Prostate gland (tissue), 2 donors: ENCODE measurements around the gene AKAP13. TPM values are rescaled to one million over a fixed set of nuclear protein-coding genes. Genes with fewer than 3 reads are reported as not detected.
A peak's percentile ranks its signal among the peaks of the same experiment; 100 is the strongest.

Experiments
- DNase-seq: peaks from one replicate; pipeline ENCODE4 v3.0.0-alpha.2; 2019; ENCODE audit warnings: low spot score
- H3K27ac ChIP-seq, 2 donors: fragments of 200-600 bp; sonication (generic); 2 replicates each; pipeline ENCODE4 v1.5.1; 2017 to 2019
- H3K27me3 ChIP-seq: fragments of 200-600 bp; sonication (generic); replicated peaks from 2 replicates; pipeline ENCODE4 v1.5.1; 2019; ENCODE audit not compliant: insufficient read depth
- H3K36me3 ChIP-seq, 2 donors: fragments of 200-600 bp; sonication (generic); 1 replicate in 1 of 2; 2 replicates in 1 of 2; pipeline versions ENCODE4 v1.5.1 to v1.8.1; 2017 to 2019
- H3K4me1 ChIP-seq: fragments of 200-600 bp; sonication (generic); replicated peaks from 2 replicates; pipeline ENCODE4 v1.5.1; 2019
- H3K4me3 ChIP-seq, 2 donors: fragments of 200-600 bp; sonication (generic); 2 replicates each; pipeline ENCODE4 v1.5.1; 2017 to 2019
- H3K9me3 ChIP-seq: fragments of 200-600 bp; sonication (generic); 2 replicates; pipeline ENCODE4 v1.5.1; 2017
- POLR2A ChIP-seq: fragments of 450-650 bp; IDR thresholded peaks from one replicate; pipeline ENCODE4 v1.6.1; 2016; ENCODE audit warnings: antibody characterized with exemption, mild to moderate bottlenecking
- POLR2AphosphoS5 ChIP-seq: sonication (generic); formaldehyde crosslinking; IDR thresholded peaks from one replicate; pipeline ENCODE4 v1.6.1; 2017; ENCODE audit warnings: antibody characterized with exemption
- WGBS: methylation state at CpG from one replicate; pipeline ENCODE4 v1.1.5; 2018; 5-methylcytosine and 5-hydroxymethylcytosine counted together
- intact Hi-C: fragments of 100-400 bp; cut with DNase I; formaldehyde crosslinking; loops from one replicate; pipeline ENCODE4 v1.14.2; 2022
- total RNA-seq, 2 donors: library from RNA; depleted of rRNA; stranded (reverse); fragments of >200 nt; gene quantifications; one replicate each; pipeline ENCODE4 v1.1.0, GENCODE V29; 2016
- TF ChIP-seq, protein P1 (sequence below), 4 experiments: fragments of 200-600 bp in 2 of 4; fragments of 450-650 bp in 2 of 4; sonication (generic) in 2 of 4; IDR thresholded peaks; 1 replicate in 3 of 4; 2 replicates in 1 of 4; pipeline ENCODE4 v1.5.1; 2016 to 2019; ENCODE audit warnings: antibody characterized with exemption in 4 of 4, mild to moderate bottlenecking in 2 of 4, moderate library complexity in 2 of 4

AKAP13 gene
- total RNA-seq, 2 donors from 2014 or later: 102 to 195 TPM

DNA sequence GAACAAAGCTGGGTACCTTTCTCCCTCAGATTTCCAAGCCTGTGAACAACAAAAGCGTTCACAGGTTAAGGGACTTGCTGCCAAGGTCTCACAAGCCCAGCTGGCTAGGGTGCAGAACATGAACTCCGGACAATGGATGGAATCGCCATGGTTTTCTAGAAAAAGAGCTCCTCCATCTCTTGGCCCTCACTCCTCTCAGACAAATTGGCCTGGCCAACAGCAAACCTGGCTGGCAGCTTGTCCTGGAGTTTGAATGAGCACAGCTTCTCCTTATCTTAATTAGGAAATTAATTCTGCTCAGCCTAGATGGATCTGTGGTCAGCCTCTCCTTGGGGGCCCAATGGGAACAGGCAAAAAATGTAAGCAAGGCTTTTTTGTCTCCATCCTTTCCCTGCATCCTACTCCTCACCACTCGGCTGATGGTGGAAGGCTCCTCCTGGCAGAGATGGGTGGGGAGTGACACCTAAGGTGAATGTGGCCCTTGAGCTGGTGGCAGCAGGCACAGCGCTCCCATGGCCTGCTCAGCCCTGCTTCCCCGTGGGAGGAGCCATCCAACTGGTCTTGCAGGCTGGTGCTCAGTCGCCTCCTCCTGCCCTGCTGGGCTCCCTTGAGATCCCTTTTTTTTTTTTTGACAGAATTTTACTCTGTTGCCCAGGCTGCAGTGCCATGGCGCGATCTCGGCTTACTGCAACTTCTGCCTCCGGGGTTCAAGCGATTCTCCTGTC, 408.5 kb downstream of the AKAP13 start:
- TF ChIP-seq, protein P1, sequence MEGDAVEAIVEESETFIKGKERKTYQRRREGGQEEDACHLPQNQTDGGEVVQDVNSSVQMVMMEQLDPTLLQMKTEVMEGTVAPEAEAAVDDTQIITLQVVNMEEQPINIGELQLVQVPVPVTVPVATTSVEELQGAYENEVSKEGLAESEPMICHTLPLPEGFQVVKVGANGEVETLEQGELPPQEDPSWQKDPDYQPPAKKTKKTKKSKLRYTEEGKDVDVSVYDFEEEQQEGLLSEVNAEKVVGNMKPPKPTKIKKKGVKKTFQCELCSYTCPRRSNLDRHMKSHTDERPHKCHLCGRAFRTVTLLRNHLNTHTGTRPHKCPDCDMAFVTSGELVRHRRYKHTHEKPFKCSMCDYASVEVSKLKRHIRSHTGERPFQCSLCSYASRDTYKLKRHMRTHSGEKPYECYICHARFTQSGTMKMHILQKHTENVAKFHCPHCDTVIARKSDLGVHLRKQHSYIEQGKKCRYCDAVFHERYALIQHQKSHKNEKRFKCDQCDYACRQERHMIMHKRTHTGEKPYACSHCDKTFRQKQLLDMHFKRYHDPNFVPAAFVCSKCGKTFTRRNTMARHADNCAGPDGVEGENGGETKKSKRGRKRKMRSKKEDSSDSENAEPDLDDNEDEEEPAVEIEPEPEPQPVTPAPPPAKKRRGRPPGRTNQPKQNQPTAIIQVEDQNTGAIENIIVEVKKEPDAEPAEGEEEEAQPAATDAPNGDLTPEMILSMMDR (IDR thresholded peaks at IDR 0.05): no peak
- TF ChIP-seq POLR2AphosphoS5: peak; percentile 60
- Histone ChIP-seq H3K9me3 (no peaks in the 10 kb centered on the region), H3K36me3 (no peaks in the 10 kb centered on the region), H3K4me3 (no peak overlapping the region), H3K27ac (no peak overlapping the region), H3K4me1 (no peaks in the 10 kb centered on the region), H3K27me3 (no peaks in the 10 kb centered on the region)
- intact Hi-C loops: no loop called here
- WGBS: 42% methylated on average over 12 of the region's 12 CpGs
- DNase-seq: peak; percentile 69

DNA sequence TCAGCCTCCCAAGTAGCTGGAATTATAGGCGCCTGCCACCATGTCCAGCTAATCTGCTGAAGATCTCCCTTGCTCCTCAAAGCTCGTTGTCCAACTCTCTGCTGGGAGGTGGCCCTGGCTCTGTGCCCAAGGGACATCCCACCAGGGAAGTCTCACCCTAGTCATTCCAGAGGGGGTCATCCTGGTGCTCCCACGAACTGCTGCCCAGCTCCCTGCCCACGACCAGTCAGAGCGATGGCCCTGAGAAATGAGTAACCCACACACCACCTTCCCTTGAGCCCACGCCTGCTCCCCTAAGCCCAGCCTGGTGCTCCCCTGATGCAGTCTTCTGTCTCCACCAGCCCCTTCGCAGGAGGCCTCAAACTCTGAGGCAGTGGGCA, 409.1 kb downstream of the AKAP13 start:
- Histone ChIP-seq H3K4me3 (no peak overlapping the region), H3K36me3 (no peaks in the 10 kb centered on the region), H3K27ac (no peak overlapping the region), H3K27me3 (no peaks in the 10 kb centered on the region), H3K9me3 (no peaks in the 10 kb centered on the region), H3K4me1 (no peaks in the 10 kb centered on the region)
- intact Hi-C loops: no loop called here
- TF ChIP-seq POLR2AphosphoS5 (no peak), POLR2A (no peak)
- TF ChIP-seq, protein P1 (IDR thresholded peaks at IDR 0.05): no peak
- 66% methylated on average over 7 of the region's 7 CpGs for WGBS
- DNase-seq: no peak

DNA sequence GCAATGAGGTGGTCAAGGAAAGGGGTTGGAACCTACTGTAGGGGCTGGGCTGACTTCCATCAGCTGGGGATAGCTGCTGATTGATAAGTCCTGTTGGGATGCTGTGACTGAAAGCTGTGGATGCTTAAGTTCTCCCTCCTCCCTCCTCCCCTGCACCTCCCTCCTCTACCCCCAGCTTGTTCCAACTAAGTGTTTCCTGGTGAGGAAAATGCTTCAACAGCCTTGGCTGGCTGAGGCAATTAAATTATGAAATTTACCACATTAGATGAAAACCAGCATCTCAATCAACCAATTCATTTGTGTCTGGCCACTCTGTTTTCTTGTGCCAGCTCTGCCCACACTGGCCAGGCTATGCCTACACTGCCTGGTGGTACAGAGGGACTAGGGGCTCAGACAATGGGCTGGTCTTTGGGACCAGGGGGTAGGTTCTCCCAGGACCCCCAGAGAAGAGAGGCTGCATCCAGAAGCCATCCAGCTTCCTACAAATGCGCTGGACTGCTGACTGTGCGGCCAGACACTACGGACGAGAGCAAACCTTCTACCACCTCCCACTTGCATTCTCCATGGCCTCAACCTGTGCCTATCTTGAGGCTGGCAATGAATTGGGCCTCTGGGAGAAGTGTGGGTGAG, 411.8 kb downstream of the AKAP13 start:
- no peak for TF ChIP-seq POLR2A
- TF ChIP-seq POLR2AphosphoS5: no peak
- TF ChIP-seq, protein P1 (IDR thresholded peaks at IDR 0.05): no peak
- Histone ChIP-seq H3K36me3 (no peaks in the 10 kb centered on the region), H3K27me3 (no peaks in the 10 kb centered on the region), H3K27ac (no peak overlapping the region), H3K4me1 (no peaks in the 10 kb centered on the region), H3K9me3 (no peaks in the 10 kb centered on the region), H3K4me3 (no peak overlapping the region)
- DNase-seq: no peak
- intact Hi-C loops: loop anchor here (5.0 kb wide), 1 partner anchor 50 kb away; no protein-coding TSS in a partner anchor
- WGBS: 97% methylated on average over 4 of the region's 4 CpGs

DNA sequence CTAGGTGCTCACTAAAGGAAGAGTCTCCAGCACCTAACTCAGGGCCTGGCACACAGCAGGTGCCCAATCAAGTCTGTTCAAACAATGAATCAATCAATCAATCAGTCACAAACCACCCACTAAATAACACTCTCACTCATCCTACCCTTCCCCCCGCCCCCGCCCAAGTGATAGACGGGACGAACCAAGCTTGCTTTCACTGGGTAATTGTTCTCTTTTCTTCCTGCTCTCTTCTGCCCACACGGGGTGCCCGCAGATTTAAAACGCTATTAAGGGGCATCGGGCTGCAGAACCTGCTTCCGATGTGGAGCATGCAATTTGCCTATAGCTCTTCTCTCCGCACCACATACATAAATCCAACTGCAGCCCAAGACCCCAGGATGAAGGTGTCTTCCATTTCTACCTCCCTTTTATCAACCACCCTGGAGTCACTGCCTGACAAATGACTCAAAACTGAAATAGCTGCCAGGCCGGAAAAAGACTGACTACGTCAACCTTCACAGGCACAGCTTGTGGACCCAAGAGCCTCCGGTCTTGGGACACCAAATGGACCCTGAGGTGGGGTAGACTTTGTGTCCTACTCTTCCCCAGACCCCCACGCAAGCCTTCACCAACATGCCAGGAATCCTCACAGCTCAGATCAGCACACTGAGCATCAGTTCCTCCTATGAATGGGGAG, 412.6 kb downstream of the AKAP13 start:
- intact Hi-C loops: loop anchor here (5.0 kb wide), 1 partner anchor 51 kb away; no protein-coding TSS in a partner anchor
- Histone ChIP-seq H3K4me3 (peak overlapping the region; percentile 85 to 92), H3K27me3 (no peaks in the 10 kb centered on the region), H3K27ac (no peak overlapping the region), H3K4me1 (no peaks in the 10 kb centered on the region), H3K9me3 (no peaks in the 10 kb centered on the region), H3K36me3 (no peaks in the 10 kb centered on the region)
- TF ChIP-seq POLR2A: no peak
- no peak for TF ChIP-seq POLR2AphosphoS5
- TF ChIP-seq, protein P1 (IDR thresholded peaks at IDR 0.05): no peak
- no peak for DNase-seq
- WGBS: 49% methylated on average over 14 of the region's 14 CpGs
